ENCODE results near the gene RXRG. TPM values are rescaled to one million over a fixed set of nuclear protein-coding genes. Genes with fewer than 3 reads are reported as not detected.
"Not testable (repeated sequence)": the region's sequence is repeated elsewhere in the genome, so short reads cannot be mapped to it uniquely, and the experiment has no call there.

Gene RXRG
- not detected in 2 replicates for total RNA-seq (2014; rRNA removed; shearing (Covaris generic))

DNA sequence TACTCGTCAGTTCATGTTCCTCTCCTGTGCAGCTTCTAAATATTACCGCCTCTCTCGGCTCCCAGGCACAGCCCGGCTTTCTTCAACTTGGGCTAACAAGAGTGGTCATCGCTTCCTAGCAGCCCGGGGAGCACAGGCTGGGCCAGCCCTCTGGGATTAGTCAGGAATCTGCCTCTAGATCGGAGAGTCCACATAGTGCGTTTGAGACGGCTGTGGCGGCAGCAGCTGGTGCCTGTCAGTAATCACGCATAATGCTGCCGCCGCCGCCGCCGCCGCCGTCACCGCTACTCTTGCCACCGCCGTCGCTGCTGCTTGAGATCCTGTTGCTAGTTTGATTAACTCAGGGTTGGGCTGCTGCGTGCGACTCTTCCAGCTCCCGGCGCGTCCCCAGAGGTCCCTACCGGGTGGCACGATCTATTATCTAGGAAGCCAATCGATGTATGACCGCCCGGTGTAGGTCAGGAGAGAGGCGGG, at the start of gene RXRG:
RXRG (minus strand) TSS at position 230 of the 474 bp plus-strand sequence. CDS start 233 bp downstream, outside the sequence.
- no peak for DNase-seq (ENCODE audit: low spot score)

DNA sequence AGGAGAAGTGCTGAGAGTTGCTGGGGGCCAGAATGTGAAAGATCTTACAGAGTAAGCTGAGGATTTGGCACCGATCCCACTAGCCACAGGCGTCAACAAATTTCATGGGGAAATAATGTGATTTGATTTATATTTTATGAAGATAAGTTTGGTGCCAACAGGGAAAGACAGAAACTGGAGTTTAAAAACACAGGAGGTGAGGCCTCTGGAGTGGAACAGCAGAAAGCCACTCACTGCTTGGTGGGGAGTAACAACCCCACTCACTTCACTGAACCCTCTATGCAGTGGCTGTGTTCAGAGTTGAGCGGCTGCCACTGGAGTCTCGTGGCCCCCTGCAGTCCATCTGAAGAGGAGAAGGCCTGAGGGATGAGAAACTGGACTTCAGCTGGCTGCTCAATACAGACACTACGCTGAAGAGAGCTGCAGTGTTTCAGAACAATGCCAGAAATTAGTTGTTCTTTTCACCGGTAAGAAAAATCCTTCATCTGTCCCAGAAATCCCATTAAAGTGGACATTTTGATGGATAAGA, 48.0 kb upstream of the RXRG start:
- no peak for DNase-seq (ENCODE audit: low spot score)

GRCh38 chr1:165490175-165490574, 45.2 kb upstream of the RXRG start:
- DNase-seq (ENCODE audit: low spot score), result no peak

- no peak for DNase-seq (ENCODE audit: low spot score)
Measured at GRCh38 chr1:165487921-165488320, 43.0 kb upstream of the RXRG start.

DNA sequence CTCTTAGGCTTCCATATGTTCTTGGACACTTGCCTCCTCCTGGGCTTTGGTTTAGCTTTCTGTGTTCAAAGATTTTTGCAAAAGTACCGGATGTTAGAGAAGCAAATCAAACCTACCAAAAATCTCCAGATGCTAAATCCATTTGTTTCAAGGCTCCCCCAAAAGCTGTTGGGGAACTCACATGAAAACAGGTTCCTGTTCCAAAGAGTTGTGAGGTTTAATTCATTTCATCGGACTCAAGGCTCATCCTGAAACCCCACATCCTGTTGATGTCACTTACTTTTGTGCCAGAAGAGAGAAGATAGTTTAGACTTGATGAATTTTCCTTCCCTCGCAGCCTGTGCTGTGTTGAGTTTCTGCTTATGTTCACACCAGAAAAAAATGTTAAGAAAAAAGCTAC, 41.7 kb upstream of the RXRG start:
- DNase-seq (ENCODE audit: low spot score), result no peak

GRCh38 chr1:165485716-165486115, 40.8 kb upstream of the RXRG start:
- DNase-seq (ENCODE audit: low spot score), result no peak

DNA sequence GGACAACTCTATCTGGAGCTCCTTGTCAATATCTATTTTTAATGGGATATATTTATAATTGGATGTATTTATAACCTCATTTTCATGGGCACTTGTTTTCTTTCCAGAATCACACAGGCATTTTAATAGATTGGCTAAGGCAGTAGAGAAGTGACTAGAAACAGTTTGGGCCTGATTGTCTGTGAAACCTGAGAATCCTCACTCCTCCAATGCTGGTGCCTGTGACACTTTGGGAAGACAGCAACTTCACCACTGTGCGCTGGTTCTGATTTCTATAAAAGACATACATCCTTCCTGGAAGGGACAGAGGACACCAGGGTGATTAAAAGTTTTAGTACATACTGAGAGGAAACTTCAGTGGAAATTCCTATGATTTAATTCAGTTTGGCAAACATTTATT, 39.6 kb upstream of the RXRG start:
- no peak for DNase-seq (ENCODE audit: low spot score)

DNA sequence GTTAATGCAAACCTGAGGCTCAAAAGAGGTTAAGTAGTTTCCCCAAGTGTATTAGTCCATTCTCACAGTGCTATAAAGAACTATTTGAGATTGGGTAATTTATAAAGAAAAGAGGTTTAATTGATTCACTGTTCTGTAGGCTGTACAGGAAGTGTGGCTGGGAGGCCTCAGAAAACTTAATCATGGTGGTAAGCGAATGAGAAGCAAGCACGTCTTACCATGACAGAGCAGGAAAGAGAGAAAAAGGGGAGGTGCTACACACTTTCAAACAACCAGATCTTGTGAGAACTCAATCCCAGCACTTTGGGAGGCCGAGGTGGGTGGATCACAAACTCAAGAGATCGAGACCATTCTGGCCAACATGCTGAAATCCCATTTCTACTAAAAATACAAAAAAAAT, 38.5 kb upstream of the RXRG start:
- DNase-seq (ENCODE audit: low spot score), result no peak

GRCh38 chr1:165481820-165482532, 37.0 kb upstream of the RXRG start:
- peak; percentile 37 for DNase-seq (ENCODE audit: low spot score)

DNA sequence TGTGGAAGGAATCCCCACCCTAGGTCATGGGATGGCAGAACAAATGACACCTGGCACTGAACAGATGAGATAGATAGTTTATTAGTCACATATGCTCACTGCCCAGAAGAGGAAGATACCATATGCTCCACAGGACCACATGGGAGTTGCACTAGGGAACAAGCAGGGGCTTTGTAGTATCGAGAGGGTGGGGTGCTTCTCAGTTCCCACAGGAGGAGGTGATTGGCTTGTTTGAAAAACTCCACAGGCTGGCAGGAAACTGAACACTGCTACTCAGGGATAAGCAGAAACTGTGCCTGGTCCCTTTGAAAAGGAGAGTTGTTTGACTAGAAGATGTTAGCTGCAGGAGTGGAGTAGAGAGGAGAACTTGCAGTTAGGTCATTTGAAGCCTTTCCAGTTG, 31.9 kb upstream of the RXRG start:
- no peak for DNase-seq (ENCODE audit: low spot score)

- DNase-seq (ENCODE audit: low spot score), result no peak
Measured at GRCh38 chr1:165474196-165474595, 29.3 kb upstream of the RXRG start.

GRCh38 chr1:165473081-165473480, 28.2 kb upstream of the RXRG start:
- no peak for DNase-seq (ENCODE audit: low spot score)

- no peak for DNase-seq (ENCODE audit: low spot score)
Measured at GRCh38 chr1:165468726-165469249, 23.9 kb upstream of the RXRG start.

DNA sequence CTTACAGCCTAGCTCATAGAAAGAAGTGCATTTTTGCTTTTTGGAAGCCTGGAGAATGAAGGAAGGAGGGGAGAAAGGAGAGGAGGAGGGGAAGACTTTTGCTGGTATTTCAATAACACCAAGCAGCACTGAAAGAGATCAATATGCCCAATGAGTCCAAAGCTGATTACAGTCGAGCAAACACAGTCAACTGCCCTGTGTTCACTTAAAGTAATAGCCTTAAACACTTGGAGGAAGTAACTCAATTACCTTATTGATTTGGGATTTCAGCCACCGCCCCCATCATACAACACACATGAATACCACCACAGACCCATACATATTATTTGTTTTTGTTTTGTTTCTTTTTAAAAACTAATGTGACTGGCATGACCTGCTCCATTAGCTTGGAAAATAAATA, 23.3 kb upstream of the RXRG start:
- DNase-seq (ENCODE audit: low spot score), result no peak

DNA sequence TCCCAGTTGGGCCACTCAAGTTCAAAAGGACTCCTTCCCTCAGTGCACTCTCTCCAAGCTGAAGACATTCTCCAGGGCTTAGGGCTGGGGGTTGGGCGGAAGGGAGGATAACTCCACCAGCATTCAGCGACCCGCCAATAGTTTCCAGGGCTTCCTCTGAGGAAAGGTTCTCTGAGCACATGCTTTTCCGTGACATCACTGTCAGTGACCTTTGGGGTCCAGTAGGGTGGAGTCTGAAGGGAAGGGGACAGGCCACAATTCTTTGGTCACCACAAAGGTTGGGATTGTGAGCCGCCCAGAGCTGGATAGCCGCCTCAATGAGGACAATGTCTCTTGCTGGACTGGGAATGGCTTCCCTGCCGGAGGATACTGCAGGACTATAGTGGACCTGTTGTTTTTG, 22.8 kb upstream of the RXRG start:
- DNase-seq (ENCODE audit: low spot score), result no peak

DNA sequence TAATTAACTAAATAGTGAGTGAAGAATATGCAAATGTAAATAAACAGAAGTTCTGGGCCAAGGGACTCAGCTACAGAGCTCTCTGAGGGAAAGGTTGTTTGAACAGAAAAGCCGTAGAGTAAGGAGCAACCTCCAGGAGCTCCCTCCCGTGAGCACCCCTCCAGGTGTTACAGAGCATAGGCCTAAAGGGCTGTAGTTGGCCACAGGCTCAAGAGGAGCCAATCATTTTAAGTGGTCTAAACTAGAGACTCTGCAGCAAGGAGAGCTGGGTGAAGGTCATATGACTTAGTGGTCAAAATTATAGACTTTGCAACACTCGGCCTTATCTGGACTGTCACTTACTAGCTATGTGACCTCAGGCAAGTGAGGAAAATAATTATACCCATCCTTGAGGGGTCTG, 19.1 kb upstream of the RXRG start:
- no peak for DNase-seq (ENCODE audit: low spot score)

GRCh38 chr1:165459683-165460082, 14.8 kb upstream of the RXRG start:
- not testable (repeated sequence) for DNase-seq (ENCODE audit: low spot score)

- DNase-seq (ENCODE audit: low spot score), result no peak
Measured at GRCh38 chr1:165456861-165457260, 11.9 kb upstream of the RXRG start.

- DNase-seq (ENCODE audit: low spot score), result peak; percentile 37
Measured at GRCh38 chr1:165456114-165456513, 11.2 kb upstream of the RXRG start.

DNA sequence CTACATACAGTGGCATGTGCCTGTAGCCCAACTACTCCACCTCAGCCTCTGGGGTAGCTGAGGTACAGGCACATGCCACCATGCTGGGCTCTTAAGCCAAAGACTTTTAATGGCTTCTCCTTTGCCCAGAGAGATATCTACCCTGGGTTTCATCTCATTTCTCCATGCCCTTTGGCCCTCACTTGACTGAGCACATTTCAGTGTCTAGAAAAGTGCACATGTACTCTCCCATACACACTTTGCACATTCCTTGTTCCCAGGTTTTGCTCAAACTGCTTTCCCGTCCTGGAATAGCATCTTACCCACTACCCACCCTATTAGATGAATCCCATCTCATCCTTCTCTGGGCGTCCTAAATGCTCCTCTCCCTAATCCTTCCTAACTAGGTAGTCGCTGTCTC, 10.2 kb upstream of the RXRG start:
- no peak for DNase-seq (ENCODE audit: low spot score)

GRCh38 chr1:165454091-165454610, 9.2 kb upstream of the RXRG start:
- DNase-seq (ENCODE audit: low spot score), result no peak

GRCh38 chr1:165452336-165453130, 7.6 kb upstream of the RXRG start:
- DNase-seq (ENCODE audit: low spot score), result no peak

Measured in HT-29 (cell line).